GM23338 (cell line): ENCODE results near the gene KCNJ10. TPM values are rescaled to one million over a fixed set of nuclear protein-coding genes. Genes with fewer than 3 reads are reported as not detected.
A peak's percentile ranks its signal among the peaks of the same experiment; 100 is the strongest.

Source experiments
- ATAC-seq: fragments of 200-7000 bp; cut with Tn5 transposase; 3 replicates; pipeline ENCODE4 v1.9.1; 2020
- DNase-seq: peaks from one replicate; pipeline ENCODE4 v3.0.0-alpha.2; 2015; ENCODE audit warnings: low spot score
- H2AFZ ChIP-seq: fragments of 200-600 bp; sonication (generic); 2 replicates; pipeline ENCODE4 v1.8.0; 2016; ENCODE audit warnings: antibody characterized with exemption, mild to moderate bottlenecking, moderate library complexity
- H3F3A ChIP-seq: fragments of 200-600 bp; sonication (generic); replicated peaks from 2 replicates; pipeline ENCODE4 v1.8.0; 2017; ENCODE audit warnings: antibody characterized with exemption, mixed run types, low read depth
- H3K27ac ChIP-seq: fragments of 200-600 bp; sonication (generic); 2 replicates; pipeline ENCODE4 v1.6.1; 2016; ENCODE audit warnings: low read depth
- H3K27me3 ChIP-seq: fragments of 200-600 bp; sonication (generic); 2 replicates; pipeline ENCODE4 v1.8.0; 2016; ENCODE audit warnings: mild to moderate bottlenecking, mixed run types, moderate library complexity; ENCODE audit not compliant: insufficient read depth
- H3K36me3 ChIP-seq: fragments of 200-600 bp; sonication (generic); 2 replicates; pipeline ENCODE4 v1.8.0; 2016; ENCODE audit warnings: mild to moderate bottlenecking; ENCODE audit not compliant: insufficient read depth
- H3K4me1 ChIP-seq: fragments of 200-600 bp; sonication (generic); 2 replicates; pipeline ENCODE4 v1.8.0; 2016; ENCODE audit warnings: mild to moderate bottlenecking, moderate library complexity; ENCODE audit not compliant: insufficient read depth
- H3K4me2 ChIP-seq: fragments of 200-600 bp; sonication (generic); 2 replicates; pipeline ENCODE4 v1.7.1; 2017; ENCODE audit warnings: mixed run types
- H3K4me3 ChIP-seq: fragments of 200-600 bp; sonication (generic); 2 replicates; pipeline ENCODE4 v1.6.1; 2016; ENCODE audit warnings: mixed run types
- H3K79me2 ChIP-seq: fragments of 200-600 bp; sonication (generic); replicated peaks from 2 replicates; pipeline ENCODE4 v1.8.0; 2017; ENCODE audit warnings: mild to moderate bottlenecking; ENCODE audit not compliant: insufficient read depth
- H3K9me2 ChIP-seq: fragments of 200-600 bp; sonication (generic); 2 replicates; pipeline ENCODE4 v1.8.0; 2017; ENCODE audit not compliant: insufficient read depth
- H4K20me1 ChIP-seq: fragments of 200-600 bp; sonication (generic); replicated peaks from 2 replicates; pipeline ENCODE4 v1.8.0; 2017; ENCODE audit warnings: mild to moderate bottlenecking; ENCODE audit not compliant: insufficient read depth
- H3K27ac Mint-ChIP-seq: 2 replicates; pipeline ENCODE4 v1.8.0; 2020; ENCODE audit warnings: inconsistent platforms, mild to moderate bottlenecking, moderate library complexity, mixed read lengths
- H3K27me3 Mint-ChIP-seq: 3 replicates; pipeline ENCODE4 v1.8.0; 2022; ENCODE audit warnings: low read depth, mild to moderate bottlenecking, moderate library complexity, mixed read lengths, inconsistent platforms; ENCODE audit not compliant: insufficient read depth, poor library complexity
- H3K36me3 Mint-ChIP-seq: 3 replicates; pipeline ENCODE4 v1.8.0; 2021; ENCODE audit warnings: low read depth, mild to moderate bottlenecking, inconsistent platforms, moderate library complexity, mixed read lengths
- H3K4me1 Mint-ChIP-seq: 3 replicates; pipeline ENCODE4 v1.8.0; 2020; ENCODE audit warnings: mild to moderate bottlenecking, inconsistent platforms, mixed read lengths
- H3K4me3 Mint-ChIP-seq: 3 replicates; pipeline ENCODE4 v1.8.0; 2021; ENCODE audit warnings: moderate library complexity, mild to moderate bottlenecking, inconsistent platforms, mixed read lengths
- H3K9me3 Mint-ChIP-seq: 3 replicates; pipeline ENCODE4 v1.8.0; 2020; ENCODE audit warnings: moderate library complexity, mild to moderate bottlenecking, inconsistent platforms, mixed read lengths
- CTCF ChIP-seq, 2 experiments: fragments of 200-600 bp in 1 of 2; sonication (generic) in 1 of 2; conservative IDR thresholded peaks; 2 replicates each; pipeline versions ENCODE4 v1.5.1 to v1.6.1; 2016 to 2017; ENCODE audit warnings: antibody characterized with exemption in 2 of 2, low read depth in 2 of 2, mild to moderate bottlenecking in 2 of 2, moderate library complexity in 1 of 2
- EZH2phosphoT487 ChIP-seq: fragments of 200-600 bp; sonication (generic); IDR thresholded peaks from one replicate; pipeline ENCODE4 v1.8.1; 2018; ENCODE audit warnings: antibody characterized with exemption; ENCODE audit not compliant: unreplicated experiment
- JUNB ChIP-seq: IDR thresholded peaks from one replicate; pipeline ENCODE4 v1.6.1; 2016; ENCODE audit warnings: antibody characterized with exemption; ENCODE audit not compliant: unreplicated experiment
- NANOG ChIP-seq: IDR thresholded peaks from 2 replicates; pipeline ENCODE4 v1.6.1; 2016; ENCODE audit warnings: antibody characterized with exemption, borderline replicate concordance
- POLR2AphosphoS5 ChIP-seq: IDR thresholded peaks from 2 replicates; pipeline ENCODE4 v1.6.1; 2016; ENCODE audit warnings: antibody characterized with exemption, low read depth
- STAT1 ChIP-seq: IDR thresholded peaks from one replicate; pipeline ENCODE4 v1.6.1; 2016; ENCODE audit warnings: antibody characterized with exemption; ENCODE audit not compliant: unreplicated experiment
- ZNF331 ChIP-seq: fragments of 250-450 bp; sonication (Bioruptor Pico); IDR thresholded peaks from 2 replicates; pipeline ENCODE4 v1.5.0; 2020; ENCODE audit warnings: low read depth, mild to moderate bottlenecking, moderate library complexity
- ZNF462 ChIP-seq: fragments of 250-450 bp; sonication (Bioruptor Pico); IDR thresholded peaks from 2 replicates; pipeline ENCODE4 v1.5.0; 2020; ENCODE audit warnings: mild to moderate bottlenecking, moderate library complexity
- polyA plus RNA-seq: library from polyadenylated mRNA; unstranded; fragments of >200 nt; fragmentation: Nextera tagmentation; extraction: Ambion mirVana; gene quantifications from 2 replicates; pipeline ENCODE4 v1.2.1, GENCODE V29; 2016
- total RNA-seq: library from RNA; depleted of rRNA; stranded (reverse); fragments of >200 nt; shearing (Covaris generic); gene quantifications from 2 replicates; pipeline ENCODE4 v1.2.3, GENCODE V29; 2014

Gene KCNJ10
- total and polyA plus RNA-seq, 2 experiments from 2014 or later = 1.4 to 2.8 TPM

DNA sequence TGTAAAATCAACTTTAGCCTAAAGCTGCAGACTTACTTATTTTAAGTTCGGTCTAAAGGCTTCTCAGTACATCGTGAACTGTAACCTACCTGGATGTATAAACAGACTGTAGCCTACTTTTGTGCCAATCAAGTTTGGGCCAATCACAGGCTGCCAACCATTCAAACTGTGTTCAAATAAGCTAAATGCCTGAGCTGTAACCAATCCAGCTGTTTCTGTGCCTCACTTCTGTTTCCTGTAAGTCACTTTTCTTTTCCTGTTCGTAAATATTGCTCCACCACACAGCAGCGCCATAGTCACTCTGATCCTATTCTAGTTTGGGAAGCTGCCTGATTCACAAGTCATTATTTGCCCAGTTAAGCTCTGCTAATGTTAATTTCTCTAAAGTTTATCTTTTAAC, 78.4 kb downstream of the KCNJ10 start (continued):
- TF ChIP-seq ZNF462 (CRISPR knock-in tag) (no peak), NANOG (no peak), CTCF (conservative IDR thresholded peaks at IDR 0.05; ENCODE audit: low read depth in 2 of 2) (no peak)

DNA sequence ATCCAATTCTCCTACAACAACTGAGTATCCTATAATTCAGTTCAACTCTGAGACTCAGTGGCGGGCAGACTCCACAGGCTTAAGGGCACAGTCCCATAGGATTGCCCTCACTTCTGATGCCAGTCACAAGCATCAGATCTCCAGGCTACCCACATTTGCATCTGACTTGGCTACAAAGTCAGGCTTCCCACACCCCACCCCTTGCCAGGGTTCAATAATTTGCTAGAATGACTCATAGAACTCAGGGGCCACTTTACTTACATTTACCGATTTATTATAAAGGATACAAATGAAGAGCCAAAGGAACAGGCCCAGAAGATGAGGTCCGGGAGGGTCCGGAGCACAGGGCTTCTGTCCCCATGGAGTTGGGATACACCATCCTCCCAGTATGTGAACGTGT, 80.0 kb downstream of the KCNJ10 start:
- no peaks in the 10 kb centered on the region for H3K79me2 ChIP-seq
- no peak for TF ChIP-seq POLR2AphosphoS5
- no peak for TF ChIP-seq ZNF462 (CRISPR knock-in tag)
- TF ChIP-seq EZH2phosphoT487 = no peak
- no peak for TF ChIP-seq JUNB
- TF ChIP-seq NANOG = no peak
- TF ChIP-seq ZNF331 (CRISPR knock-in tag) = no peak
- TF ChIP-seq STAT1 = no peak
- H2AFZ ChIP-seq = no peak overlapping the region
- no peaks in the 10 kb centered on the region for H3K27me3 ChIP-seq
- H3K4me3 ChIP-seq = no peak overlapping the region
- Mint-ChIP-seq H3K27me3 (no peaks in the 10 kb centered on the region), H3K36me3 (no peaks in the 10 kb centered on the region), H3K4me3 (no peak overlapping the region), H3K9me3 (no peaks in the 10 kb centered on the region), H3K27ac (no peak overlapping the region), H3K4me1 (peaks cover 17% of the 10 kb centered on the region; the same call in 2 of the 3 replicates)
- H3K36me3 ChIP-seq = no peaks in the 10 kb centered on the region
- H3K9me2 ChIP-seq = no peaks in the 10 kb centered on the region
- H3K4me1 ChIP-seq = peaks cover 13% of the 10 kb centered on the region
- 0 out of 2 replicates have a peak overlapping the region, but pooled peaks have one; percentile 36 for H3K4me2 ChIP-seq
- DNase-seq (no peak), ATAC-seq (no peak)
- no peak overlapping the region for H3K27ac ChIP-seq
- no peaks in the 10 kb centered on the region for H4K20me1 ChIP-seq
- no peaks in the 10 kb centered on the region for H3F3A ChIP-seq
